HepG2 (cell line): ENCODE results near the gene SPRED2. TPM values are rescaled to one million over a fixed set of nuclear protein-coding genes. Genes with fewer than 3 reads are reported as not detected.

Experiments
- AGO1 ChIP-seq: fragments of 200-400 bp; formaldehyde crosslinking; IDR thresholded peaks from 2 replicates; pipeline ENCODE4 v1.6.1; 2017; ENCODE audit warnings: mild to moderate bottlenecking, low read depth, low read length, moderate library complexity; ENCODE audit not compliant: poor library complexity, severe bottlenecking
- BORCS8-MEF2B ChIP-seq: sonication (generic); formaldehyde crosslinking; IDR thresholded peaks from 2 replicates; pipeline ENCODE4 v1.8.0; 2022; ENCODE audit warnings: mild to moderate bottlenecking, missing genetic modification reagents
- FUBP1 ChIP-seq: sonication (generic); formaldehyde crosslinking; IDR thresholded peaks from 2 replicates; pipeline ENCODE4 v1.5.1; 2020; ENCODE audit warnings: missing genetic modification reagents, mild to moderate bottlenecking, borderline replicate concordance
- GATAD1 ChIP-seq: IDR thresholded peaks from 2 replicates; pipeline ENCODE4 v1.6.1; 2016; ENCODE audit warnings: missing genetic modification reagents, missing compliant biosample characterization
- JUND ChIP-seq: sonication (generic); formaldehyde crosslinking; IDR thresholded peaks from 2 replicates; pipeline ENCODE4 v1.8.0; 2022; ENCODE audit warnings: mild to moderate bottlenecking, missing genetic modification reagents
- MAF1 ChIP-seq: sonication (generic); formaldehyde crosslinking; IDR thresholded peaks from 2 replicates; pipeline ENCODE4 v1.5.0; 2020; ENCODE audit warnings: missing genetic modification reagents, borderline replicate concordance
- MEF2D ChIP-seq: sonication (generic); formaldehyde crosslinking; IDR thresholded peaks from 2 replicates; pipeline ENCODE4 v1.5.1; 2020; ENCODE audit warnings: mild to moderate bottlenecking, missing genetic modification reagents
- NRL ChIP-seq: sonication (generic); formaldehyde crosslinking; IDR thresholded peaks from 2 replicates; pipeline ENCODE4 v1.5.0; 2020; ENCODE audit warnings: missing genetic modification reagents, mild to moderate bottlenecking, moderate library complexity, borderline replicate concordance
- ONECUT2 ChIP-seq: sonication (generic); formaldehyde crosslinking; IDR thresholded peaks from 2 replicates; pipeline ENCODE4 v1.4.0; 2020; ENCODE audit warnings: missing genetic modification reagents
- XBP1 ChIP-seq: sonication (generic); formaldehyde crosslinking; IDR thresholded peaks from 2 replicates; pipeline ENCODE4 v1.5.0; 2020; ENCODE audit warnings: missing genetic modification reagents
- YEATS4 ChIP-seq: sonication (generic); formaldehyde crosslinking; IDR thresholded peaks from 2 replicates; pipeline ENCODE4 v1.4.0; 2020; ENCODE audit warnings: missing genetic modification reagents, borderline replicate concordance
- ZMYM3 ChIP-seq: sonication (generic); formaldehyde crosslinking; IDR thresholded peaks from 2 replicates; pipeline ENCODE4 v1.5.1; 2020; ENCODE audit warnings: mild to moderate bottlenecking, missing genetic modification reagents
- ZNF121 ChIP-seq: sonication (generic); formaldehyde crosslinking; IDR thresholded peaks from 2 replicates; pipeline ENCODE4 v1.5.0; 2020; ENCODE audit warnings: mild to moderate bottlenecking, missing genetic modification reagents
- ZNF225 ChIP-seq: sonication (generic); formaldehyde crosslinking; IDR thresholded peaks from 2 replicates; pipeline ENCODE4 v1.4.0; 2020; ENCODE audit warnings: mild to moderate bottlenecking, missing genetic modification reagents
- ZNF276 ChIP-seq: sonication (generic); formaldehyde crosslinking; IDR thresholded peaks from 2 replicates; pipeline ENCODE4 v1.4.0; 2020; ENCODE audit warnings: mild to moderate bottlenecking, low read depth, missing genetic modification reagents
- ZNF589 ChIP-seq: sonication (generic); formaldehyde crosslinking; conservative IDR thresholded peaks from 2 replicates; pipeline ENCODE4 v1.8.0; 2022; ENCODE audit warnings: mild to moderate bottlenecking, moderate library complexity, missing genetic modification reagents
- ZNF652 ChIP-seq: IDR thresholded peaks from 2 replicates; pipeline ENCODE4 v1.6.1; 2016; ENCODE audit warnings: low read depth, borderline replicate concordance
- ZNF710 ChIP-seq: sonication (generic); formaldehyde crosslinking; IDR thresholded peaks from 2 replicates; pipeline ENCODE4 v1.5.0; 2020; ENCODE audit warnings: mild to moderate bottlenecking, missing genetic modification reagents, borderline replicate concordance
- polyA plus RNA-seq, 8 experiments: library from polyadenylated mRNA; depleted of rRNA in 3 of 8; stranded (reverse) in 7 of 8; unstranded in 1 of 8; fragments of >200 nt; fragmentation: Illumina TruSeq in 4 of 8; extraction: Trizol in 4 of 8; gene quantifications; 2 replicates each; pipeline versions ENCODE4 v1.2.1 to v1.2.3, GENCODE V29; 2011 to 2016; ENCODE audit warnings: low read depth in 4 of 8, missing spikeins in 1 of 8, mixed read lengths in 1 of 8; ENCODE audit not compliant: insufficient read depth in 1 of 8
- total RNA-seq, 5 experiments: library from RNA; depleted of rRNA; stranded (reverse); fragments of >200 nt; fragmentation: Illumina TruSeq; extraction: Trizol; gene quantifications; 2 replicates each; pipeline ENCODE4 v1.2.3, GENCODE V29; 2016; ENCODE audit warnings: low read depth in 1 of 5
- TF ChIP-seq, protein P1 (sequence below): sonication (generic); formaldehyde crosslinking; IDR thresholded peaks from 2 replicates; pipeline ENCODE4 v1.8.1; 2023; ENCODE audit warnings: mild to moderate bottlenecking, missing genetic modification reagents
- TF ChIP-seq, protein P2 (sequence below): IDR thresholded peaks from 2 replicates; pipeline ENCODE4 v1.6.1; 2012; ENCODE audit warnings: inconsistent platforms

SPRED2 gene
- total and polyA plus RNA-seq, 2 of the 13 experiments (the other 11 are each of a cell fraction or from before 2014, with no cell fraction given): 13.0 to 37.0 TPM

- no peak for TF ChIP-seq AGO1
- no peak for TF ChIP-seq GATAD1 (CRISPR knock-in tag)
- no peak for TF ChIP-seq ZNF225 (CRISPR knock-in tag)
- no peak for TF ChIP-seq ZNF589 (CRISPR knock-in tag)
- TF ChIP-seq MEF2D (CRISPR knock-in tag): no peak
- TF ChIP-seq XBP1 (CRISPR knock-in tag): no peak
- TF ChIP-seq, protein P1, sequence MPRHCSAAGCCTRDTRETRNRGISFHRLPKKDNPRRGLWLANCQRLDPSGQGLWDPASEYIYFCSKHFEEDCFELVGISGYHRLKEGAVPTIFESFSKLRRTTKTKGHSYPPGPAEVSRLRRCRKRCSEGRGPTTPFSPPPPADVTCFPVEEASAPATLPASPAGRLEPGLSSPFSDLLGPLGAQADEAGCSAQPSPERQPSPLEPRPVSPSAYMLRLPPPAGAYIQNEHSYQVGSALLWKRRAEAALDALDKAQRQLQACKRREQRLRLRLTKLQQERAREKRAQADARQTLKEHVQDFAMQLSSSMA (CRISPR knock-in tag): no peak
- no peak for TF ChIP-seq ONECUT2 (CRISPR knock-in tag)
- TF ChIP-seq NRL (CRISPR knock-in tag): no peak
- TF ChIP-seq ZNF652 (CRISPR knock-in tag): no peak
- 0 out of 2 replicates have a peak, but pooled peaks have one; percentile 28 for TF ChIP-seq ZNF710
- no peak; the same call in 1 of the 2 replicates for TF ChIP-seq YEATS4 (CRISPR knock-in tag)
- TF ChIP-seq ZMYM3 (CRISPR knock-in tag): 0 out of 2 replicates have a peak, but pooled peaks have one; percentile 29
- no peak for TF ChIP-seq FUBP1 (CRISPR knock-in tag)
- 0 out of 2 replicates have a peak, but pooled peaks have one; percentile 4 for TF ChIP-seq ZNF276 (CRISPR knock-in tag)
- no peak for TF ChIP-seq BORCS8-MEF2B (CRISPR knock-in tag)
- TF ChIP-seq, protein P2, sequence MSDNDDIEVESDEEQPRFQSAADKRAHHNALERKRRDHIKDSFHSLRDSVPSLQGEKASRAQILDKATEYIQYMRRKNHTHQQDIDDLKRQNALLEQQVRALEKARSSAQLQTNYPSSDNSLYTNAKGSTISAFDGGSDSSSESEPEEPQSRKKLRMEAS: peak; percentile 34; the same call in 1 of the 2 replicates
- no peak for TF ChIP-seq MAF1 (CRISPR knock-in tag)
- no peak for TF ChIP-seq ZNF121 (CRISPR knock-in tag)
- no peak for TF ChIP-seq JUND (CRISPR knock-in tag)
Observed at GRCh38 chr2:65431421-65432226, 775 bp downstream of the SPRED2 start (continued).
